Femur (tissue), 1 donor: Measurements from ENCODE around the gene BAZ2B.
"Not testable (repeated sequence)": the region's sequence is repeated elsewhere in the genome, so short reads cannot be mapped to it uniquely, and the experiment has no call there.

Source experiments
- DNase-seq: peaks from one replicate; pipeline ENCODE4 v3.0.0-alpha.2; 2017

BAZ2B gene, protein sequence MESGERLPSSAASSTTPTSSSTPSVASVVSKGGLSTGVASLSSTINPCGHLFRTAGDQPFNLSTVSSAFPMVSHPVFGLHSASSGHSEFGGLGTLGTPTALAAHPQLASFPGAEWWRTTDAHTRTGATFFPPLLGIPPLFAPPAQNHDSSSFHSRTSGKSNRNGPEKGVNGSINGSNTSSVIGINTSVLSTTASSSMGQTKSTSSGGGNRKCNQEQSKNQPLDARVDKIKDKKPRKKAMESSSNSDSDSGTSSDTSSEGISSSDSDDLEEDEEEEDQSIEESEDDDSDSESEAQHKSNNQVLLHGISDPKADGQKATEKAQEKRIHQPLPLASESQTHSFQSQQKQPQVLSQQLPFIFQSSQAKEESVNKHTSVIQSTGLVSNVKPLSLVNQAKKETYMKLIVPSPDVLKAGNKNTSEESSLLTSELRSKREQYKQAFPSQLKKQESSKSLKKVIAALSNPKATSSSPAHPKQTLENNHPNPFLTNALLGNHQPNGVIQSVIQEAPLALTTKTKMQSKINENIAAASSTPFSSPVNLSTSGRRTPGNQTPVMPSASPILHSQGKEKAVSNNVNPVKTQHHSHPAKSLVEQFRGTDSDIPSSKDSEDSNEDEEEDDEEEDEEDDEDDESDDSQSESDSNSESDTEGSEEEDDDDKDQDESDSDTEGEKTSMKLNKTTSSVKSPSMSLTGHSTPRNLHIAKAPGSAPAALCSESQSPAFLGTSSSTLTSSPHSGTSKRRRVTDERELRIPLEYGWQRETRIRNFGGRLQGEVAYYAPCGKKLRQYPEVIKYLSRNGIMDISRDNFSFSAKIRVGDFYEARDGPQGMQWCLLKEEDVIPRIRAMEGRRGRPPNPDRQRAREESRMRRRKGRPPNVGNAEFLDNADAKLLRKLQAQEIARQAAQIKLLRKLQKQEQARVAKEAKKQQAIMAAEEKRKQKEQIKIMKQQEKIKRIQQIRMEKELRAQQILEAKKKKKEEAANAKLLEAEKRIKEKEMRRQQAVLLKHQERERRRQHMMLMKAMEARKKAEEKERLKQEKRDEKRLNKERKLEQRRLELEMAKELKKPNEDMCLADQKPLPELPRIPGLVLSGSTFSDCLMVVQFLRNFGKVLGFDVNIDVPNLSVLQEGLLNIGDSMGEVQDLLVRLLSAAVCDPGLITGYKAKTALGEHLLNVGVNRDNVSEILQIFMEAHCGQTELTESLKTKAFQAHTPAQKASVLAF (N-terminal part only)

GRCh38 chr2:159616286-159616701 is at the start of gene BAZ2B:
Gene BAZ2B (minus strand): TSS chr2:159616548. CDS start chr2:159478719, 137,829 bp downstream.
- peak; percentile 53 for DNase-seq

- DNase-seq, result no peak
These were observed 44.9 kb upstream of the BAZ2B start for GRCh38 chr2:159661286-159661685.

- peak; percentile 41 for DNase-seq
These were observed 42.8 kb upstream of the BAZ2B start for GRCh38 chr2:159658881-159659873.

DNA sequence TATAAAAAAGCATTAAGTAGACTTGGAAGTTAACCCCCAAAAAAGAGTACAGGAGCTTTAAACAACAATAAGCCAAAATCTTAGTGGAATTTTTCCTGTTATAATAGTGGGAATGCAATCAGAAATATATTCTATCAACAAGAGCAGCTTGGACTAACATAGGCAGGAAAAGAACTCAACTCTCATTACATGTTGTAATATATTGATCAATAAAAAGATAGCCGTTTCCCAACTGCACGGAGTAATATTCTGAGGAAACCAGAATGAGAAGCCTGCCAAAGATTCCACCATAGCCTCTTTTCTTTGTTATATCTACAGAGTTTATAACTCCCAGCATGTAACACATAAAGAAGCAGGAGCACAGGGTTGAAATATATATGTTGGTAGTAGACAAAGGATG is 37.6 kb upstream of the BAZ2B start:
- no peak for DNase-seq

- no peak for DNase-seq
These were observed 35.5 kb upstream of the BAZ2B start for GRCh38 chr2:159651884-159652283.

GRCh38 chr2:159650574-159650973 is 34.2 kb upstream of the BAZ2B start:
- no peak for DNase-seq

- DNase-seq, result no peak
These were observed 32.3 kb upstream of the BAZ2B start for GRCh38 chr2:159648643-159649042.

DNA sequence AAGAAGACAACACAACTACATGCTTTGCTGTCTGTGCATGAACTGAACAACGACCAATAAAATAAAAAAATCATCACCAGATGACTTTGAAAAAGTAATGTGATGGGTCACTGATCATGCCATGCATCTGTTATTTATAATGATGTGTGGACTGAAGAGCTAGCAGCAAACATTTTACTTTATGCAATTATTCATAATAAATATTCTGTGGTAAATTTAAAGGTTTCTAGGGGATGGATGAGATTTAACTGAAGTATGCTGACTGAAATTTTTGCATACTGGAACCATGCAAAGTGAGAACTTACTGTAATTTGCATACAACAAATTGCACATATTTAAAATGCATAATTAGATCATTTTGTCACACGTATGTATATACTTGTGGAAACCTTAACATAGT is 31.3 kb upstream of the BAZ2B start:
- DNase-seq, result no peak

GRCh38 chr2:159640176-159640575 is 23.8 kb upstream of the BAZ2B start:
- DNase-seq, result no peak

DNA sequence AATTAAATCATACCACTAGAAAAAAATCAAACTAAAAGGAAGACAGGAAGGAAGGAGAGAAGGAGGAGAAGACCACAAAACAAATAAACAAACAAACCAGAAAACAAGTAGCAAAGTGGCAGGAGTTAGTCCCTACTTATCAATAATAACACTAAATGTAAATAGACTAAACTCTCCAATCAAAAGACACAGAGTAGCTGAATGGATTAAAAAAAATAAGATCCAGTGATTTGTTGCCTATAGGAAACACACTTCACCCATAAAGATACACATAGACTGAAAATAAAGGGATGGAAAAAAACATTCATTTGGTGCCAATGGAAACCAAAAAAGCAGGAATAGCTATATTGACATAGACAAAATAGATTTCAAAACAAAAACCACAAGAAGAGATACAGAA is 23.4 kb upstream of the BAZ2B start:
- no peak for DNase-seq

DNA sequence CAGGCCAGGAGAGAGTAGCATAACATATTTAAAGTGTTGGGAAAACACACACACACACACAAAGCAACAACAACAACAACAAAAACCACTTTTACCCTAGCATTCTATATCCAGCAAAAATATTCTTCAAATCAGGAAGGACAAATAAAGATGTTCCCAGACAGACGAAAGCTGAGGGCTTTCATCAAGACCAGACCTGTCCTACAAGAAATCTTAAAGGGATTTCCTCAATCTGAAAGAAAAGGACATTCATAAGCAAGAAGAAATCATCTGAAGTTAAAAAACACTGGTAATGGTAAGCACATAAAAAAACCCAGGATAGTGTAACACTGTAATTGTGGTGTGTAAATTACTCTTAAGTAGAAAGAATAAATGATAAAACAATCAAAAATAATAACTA is 22.7 kb upstream of the BAZ2B start:
- DNase-seq, result no peak

GRCh38 chr2:159637988-159638501 is 21.7 kb upstream of the BAZ2B start:
- DNase-seq, result no peak

GRCh38 chr2:159637240-159637639 is 20.9 kb upstream of the BAZ2B start:
- no peak for DNase-seq

DNA sequence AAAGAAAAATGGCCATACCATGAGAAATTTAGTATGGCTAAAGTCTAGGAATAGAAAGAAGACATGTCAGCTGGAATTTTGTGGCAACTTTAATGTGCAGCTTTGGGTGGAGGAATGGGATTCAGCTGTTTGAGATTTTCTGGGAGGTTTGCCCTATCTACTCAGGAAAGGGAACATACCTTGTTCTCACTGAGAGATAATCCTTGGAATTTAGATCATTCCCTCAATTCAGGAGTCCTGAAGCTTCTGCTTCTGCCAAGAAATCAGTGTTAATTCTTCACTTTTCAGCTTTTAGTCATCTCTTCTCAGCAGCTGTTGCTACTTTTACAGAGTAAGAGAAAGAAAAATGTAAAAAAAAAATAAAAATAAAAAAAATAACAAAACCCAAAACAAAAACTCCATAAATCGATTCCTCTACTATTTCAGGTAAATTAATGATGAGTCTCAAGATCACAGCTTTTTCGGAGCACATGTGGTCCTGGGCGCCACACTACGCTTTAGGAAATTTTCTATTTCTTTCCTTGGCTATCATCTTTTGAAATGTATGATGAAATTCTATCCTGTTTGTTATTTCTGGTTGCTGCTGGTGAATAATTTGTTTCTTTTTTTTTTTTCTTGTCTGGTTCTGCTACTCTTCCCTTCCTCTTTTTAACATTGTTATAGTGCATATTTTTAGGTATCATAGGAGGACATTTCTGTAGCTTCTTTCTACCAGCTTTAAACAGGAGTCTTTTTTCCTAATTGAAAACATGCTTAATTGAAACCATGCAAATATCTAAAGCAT is 18.9 kb upstream of the BAZ2B start:
- no peak for DNase-seq

DNA sequence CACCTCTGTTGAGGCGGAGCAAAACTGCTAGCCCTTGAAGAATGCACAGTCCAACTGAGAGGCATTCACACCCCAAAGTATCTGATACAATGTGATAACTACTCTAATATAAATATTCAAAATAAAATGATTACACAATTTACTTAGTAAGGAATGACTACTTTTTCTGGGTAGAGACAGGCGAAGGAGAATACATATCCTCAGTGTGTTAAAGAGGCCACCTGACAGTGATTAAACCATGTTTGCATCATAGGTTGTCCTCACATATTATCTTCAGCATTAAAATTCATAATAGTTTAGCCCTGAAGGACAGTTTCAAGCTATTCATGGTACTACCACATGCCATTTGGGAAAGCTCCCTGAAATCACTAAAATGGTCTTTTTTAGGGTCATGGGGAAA is 16.9 kb upstream of the BAZ2B start:
- DNase-seq, result no peak

DNA sequence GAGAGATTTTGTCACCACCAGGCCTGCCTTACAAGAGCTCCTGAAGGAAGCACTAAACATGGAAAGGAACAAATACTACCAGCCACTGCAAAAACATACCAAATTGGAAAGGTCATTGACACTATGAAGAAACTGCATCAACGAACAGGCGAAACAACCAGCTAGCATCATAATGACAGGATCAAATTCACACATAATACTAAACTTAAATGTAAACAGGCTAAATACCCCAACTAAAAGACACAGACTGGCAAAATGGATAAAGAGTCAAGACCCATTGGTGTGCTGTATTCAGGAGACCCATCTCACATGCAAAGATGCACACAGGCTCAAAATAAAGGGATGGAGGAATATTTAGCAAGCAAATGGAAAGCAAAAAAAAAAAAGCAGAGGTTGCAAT is 9.3 kb upstream of the BAZ2B start:
- not testable (repeated sequence) for DNase-seq

GRCh38 chr2:159623436-159623835 is 7.1 kb upstream of the BAZ2B start:
- DNase-seq, result no peak

DNA sequence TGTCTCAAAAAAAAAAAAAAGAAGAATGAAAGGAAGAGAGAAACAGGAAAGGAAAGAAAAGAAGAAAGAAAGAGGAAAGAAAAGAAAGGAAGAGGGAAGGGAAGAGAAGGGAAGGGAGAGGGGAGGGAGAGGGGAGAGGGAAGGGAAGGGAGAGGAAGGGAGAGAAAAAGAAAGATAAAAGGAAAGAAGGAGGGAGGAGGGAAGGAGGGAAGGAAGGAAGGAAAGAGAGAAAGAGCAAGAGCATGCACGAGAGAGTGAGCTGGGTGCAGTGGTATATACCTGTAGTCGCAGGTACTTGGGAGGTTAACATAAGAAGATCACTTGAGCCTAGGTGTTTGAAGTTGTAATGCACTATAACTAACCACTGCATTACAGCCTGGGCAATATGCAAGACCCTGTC is 6.6 kb upstream of the BAZ2B start:
- DNase-seq, result no peak

DNA sequence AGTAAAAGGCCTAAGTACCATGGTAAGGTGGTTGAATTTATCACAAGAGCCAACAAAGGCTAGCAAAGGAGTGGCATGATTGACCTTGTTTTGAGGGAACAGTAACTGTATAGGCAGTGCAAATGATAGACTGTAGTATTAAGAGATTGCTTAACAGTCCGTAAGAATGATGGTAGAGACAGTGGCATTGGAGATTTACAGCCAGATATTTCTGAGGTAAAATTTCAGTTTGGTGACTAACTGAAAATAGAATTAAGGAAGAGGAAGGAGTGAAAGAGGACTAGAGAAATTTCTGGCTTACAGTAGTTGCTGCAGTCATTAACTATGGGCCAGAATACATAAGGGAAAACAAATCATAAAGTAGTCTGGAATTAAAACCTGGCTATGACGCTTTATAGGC is 4.4 kb upstream of the BAZ2B start:
- DNase-seq, result no peak

DNA sequence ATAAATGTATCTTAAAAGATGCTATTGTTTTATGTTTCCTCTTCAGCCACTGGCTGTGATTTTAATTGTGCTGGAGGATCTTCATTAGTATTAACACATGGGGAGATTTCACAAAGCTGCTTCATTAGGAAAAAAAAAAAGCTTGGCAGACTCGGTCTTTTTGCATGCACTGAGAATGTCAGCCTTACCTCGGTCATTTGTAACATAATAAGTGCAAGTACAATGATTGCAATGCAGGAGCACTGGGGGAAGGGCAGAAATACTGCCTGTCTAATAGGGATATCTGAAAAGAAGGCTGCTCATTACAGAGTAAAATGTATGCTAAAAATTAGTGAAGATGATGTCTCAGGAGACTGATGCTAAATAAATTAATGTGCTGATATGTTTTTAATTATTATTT is 1.3 kb upstream of the BAZ2B start:
- DNase-seq, result no peak

DNA sequence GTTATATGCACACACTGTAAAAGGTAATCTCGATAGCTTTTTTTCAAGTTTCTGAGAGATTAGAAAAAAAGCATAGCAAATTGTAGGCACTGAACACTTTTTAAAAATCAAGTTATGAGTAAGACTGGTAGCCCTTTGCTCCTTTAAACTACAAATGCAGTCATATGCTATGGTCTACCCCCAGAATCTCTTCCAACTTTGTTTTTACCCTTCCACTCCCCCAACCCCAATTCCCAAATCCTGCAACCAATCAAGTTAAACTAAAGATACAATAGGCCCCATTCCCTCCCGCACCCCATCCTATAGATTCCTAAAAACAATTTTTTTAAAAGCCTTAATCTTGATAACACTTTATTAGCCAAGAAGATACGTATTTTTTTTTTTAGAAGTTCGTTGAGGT is 752 bp upstream of the BAZ2B start:
- DNase-seq, result no peak
